ENCODE results near the gene PIR.

GRCh38 chrX:15384304-15384703, 108.8 kb downstream of the PIR start, which contains the start of gene VEGFD:
- TF ChIP-seq CTCF (conservative IDR thresholded peaks at IDR 0.05; ENCODE audit: low read length) (no peak), EZH2phosphoT487 (IDR thresholded peaks at IDR 0.05; ENCODE audit: borderline replicate concordance, low read depth, low read length) (no peak)
